ENCODE data around the gene PRPH.

PRPH gene

GRCh38 chr12:49345051-49345824 lies 50.3 kb downstream of the PRPH start:
- no peak for DNase-seq (ENCODE audit: low read depth in 1 of 2, low spot score in 1 of 2)

DNA sequence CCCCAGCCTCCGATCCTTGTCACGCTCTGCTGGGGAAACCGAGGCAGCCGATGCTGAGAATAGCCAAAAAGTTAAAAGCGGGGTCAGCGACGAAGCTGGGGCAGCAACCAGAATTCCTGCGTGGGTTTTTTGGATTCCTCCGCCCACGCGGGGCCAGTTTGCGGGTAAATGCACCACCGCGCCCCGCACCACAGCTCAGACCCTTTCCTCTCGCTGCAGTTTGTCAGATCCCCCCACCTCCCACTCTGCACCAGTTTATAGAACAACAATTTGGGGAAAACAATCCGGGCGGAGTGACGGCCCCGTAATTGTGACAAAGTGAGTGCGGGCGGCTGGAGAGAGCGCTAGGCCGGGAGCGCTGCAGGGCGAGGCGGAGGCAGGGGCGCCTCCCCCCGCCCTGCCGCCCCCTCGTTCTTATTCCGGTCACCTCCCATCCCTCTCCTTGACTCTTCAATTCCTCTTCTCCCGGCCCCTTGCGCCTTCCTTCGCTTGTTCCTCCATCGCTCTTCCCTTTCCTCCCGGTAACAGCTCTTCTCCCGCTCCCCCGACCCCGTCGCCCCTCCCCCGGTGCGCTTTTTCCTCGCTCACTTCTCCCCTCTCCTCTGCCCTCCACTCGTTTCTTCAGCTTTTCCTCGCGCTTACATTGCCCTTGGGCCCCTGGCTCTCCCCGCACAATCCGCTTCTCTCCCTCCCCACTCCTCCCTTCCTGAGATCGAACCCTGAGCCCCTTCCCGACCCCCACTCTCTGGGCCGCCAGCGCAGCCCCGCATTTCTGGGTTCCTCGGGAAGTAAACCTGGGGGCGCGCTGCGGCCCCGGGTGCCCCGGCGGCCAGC lies 51.1 kb downstream of the PRPH start:
- DNase-seq (ENCODE audit: low read depth in 1 of 2, low spot score in 1 of 2), result no peak

DNA sequence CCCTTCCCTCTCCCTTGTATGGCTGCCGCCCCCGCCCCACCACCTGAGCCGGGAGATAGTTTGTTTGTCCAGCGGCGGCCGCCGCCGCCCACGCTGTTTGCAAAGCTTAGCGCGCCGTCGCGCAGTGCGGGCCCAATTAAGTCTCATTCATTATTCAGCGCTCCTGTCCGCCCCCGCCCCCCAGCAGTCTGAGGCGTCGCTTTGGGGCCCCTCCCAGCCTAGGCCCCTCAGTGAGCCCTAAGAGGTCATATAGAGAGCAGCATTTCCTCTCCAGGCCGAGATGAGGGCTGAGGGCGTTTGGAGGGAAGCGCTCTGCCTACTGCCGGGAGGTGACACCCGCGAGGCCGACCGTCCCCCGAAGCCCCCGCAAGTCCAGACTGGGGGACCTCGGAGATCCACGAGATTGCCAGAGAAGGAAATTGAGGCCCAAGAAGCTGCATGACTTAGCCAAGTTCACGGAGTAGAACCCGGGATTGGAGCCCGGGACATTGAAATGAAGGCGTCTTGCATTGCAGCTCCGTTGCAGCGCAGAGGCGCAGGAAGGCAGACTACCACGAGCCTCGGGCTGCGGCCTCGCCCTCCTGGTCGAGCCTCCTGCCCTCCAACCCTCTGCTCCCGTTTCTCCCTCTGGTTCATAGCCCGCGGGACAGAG lies 51.8 kb downstream of the PRPH start, which contains the start of gene DNAJC22:
Gene DNAJC22, plus strand, starts transcription at position 230 of the 652 bp plus-strand sequence. CDS start 1,985 bp downstream, outside the sequence.
- DNase-seq (ENCODE audit: low read depth in 1 of 2, low spot score in 1 of 2), result no peak

DNA sequence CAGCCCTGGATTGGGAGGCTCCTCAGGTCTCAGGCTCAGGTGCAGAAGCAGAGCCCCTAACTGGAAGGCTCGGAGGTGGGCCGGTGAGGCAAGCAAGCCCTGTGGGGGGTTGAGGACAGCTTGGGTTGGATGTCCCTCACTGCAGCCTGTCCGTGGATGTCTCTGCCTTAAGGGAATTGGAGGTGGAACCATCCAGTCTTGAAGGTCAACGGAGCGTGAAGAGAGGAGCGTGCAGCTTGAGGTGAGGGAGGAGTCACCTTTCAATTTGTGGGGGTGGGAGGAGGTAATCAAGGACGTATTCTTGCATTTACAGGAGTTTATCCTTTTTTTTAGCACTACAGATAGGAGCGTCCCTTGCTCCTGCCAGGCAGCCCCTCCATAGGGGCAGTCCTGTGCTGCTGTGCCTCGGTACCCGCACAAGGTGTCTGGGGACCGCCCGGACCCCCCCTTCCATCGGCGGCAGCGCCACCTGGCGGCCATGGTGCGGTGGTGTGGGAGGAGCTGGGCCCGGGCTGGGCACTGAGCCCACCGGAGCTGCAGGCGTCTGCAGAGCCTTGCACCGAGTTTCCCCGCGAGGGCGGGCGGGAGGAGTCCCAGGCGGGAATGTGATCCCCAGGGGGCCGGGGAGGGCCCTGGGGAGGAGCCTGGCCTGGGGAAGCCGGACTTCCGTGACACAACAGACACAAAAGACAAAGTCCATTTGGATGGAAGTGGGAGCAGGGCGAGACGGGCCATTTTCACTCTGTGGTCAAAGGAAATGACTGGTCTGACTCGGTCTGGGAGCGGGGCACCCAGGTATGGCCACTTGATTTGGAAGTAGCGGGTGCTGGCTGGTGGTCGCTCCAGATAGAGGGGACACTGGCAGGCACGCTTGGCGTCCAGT lies 52.6 kb downstream of the PRPH start:
- peak; percentile 55 to 72 for DNase-seq (ENCODE audit: low read depth in 1 of 2, low spot score in 1 of 2)

All from activated CD4-positive, alpha-beta T cell treated with anti-CD3 and anti-CD28 coated beads, Interleukin-2, amount 50 U/mL, for 24 hours (primary cell).